ENCODE measurements around the gene PEX11G.

DNA sequence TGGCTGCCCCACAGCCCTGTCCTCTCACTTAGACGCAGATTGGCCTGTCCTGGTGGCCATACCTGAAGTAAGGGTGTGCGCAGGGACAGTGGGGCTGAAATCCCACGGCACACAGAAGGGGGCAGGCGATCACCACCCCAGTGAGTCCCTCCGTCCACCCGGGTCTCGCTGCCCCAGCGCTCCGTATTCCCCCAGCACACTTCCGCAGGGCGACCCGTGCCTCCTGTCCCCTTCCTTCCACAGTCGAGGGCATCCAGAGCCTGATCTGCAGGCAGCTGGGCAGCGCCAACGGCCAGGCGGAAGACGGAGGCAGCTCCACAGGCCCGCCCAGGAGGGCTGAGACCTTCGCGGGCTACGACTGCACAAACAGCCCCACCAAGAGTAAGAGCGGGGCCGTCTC is 25.3 kb downstream of the PEX11G start:
- TF ChIP-seq YY1 (IDR thresholded peaks at IDR 0.05; ENCODE audit: borderline replicate concordance in 1 of 3, control insufficient read depth in 1 of 3, extremely low read depth in 1 of 3, insufficient read depth in 3 of 3, insufficient read length in 1 of 3, insufficient replicate concordance in 2 of 3, low read depth in 1 of 3, low read length in 2 of 3) (no peak), NONO (IDR thresholded peaks at IDR 0.05; ENCODE audit: low read depth in 2 of 2, low read length in 1 of 2) (no peak), TGIF2 (CRISPR knock-in tag; IDR thresholded peaks at IDR 0.05) (no peak), SPI1 (IDR thresholded peaks at IDR 0.05; ENCODE audit: borderline replicate concordance, low read depth, low read length) (no peak), JUNB (CRISPR knock-in tag; conservative IDR thresholded peaks at IDR 0.05) (no peak), PHF8 (IDR thresholded peaks at IDR 0.05; ENCODE audit: borderline replicate concordance, low read length) (no peak)
- TF ChIP-seq, protein P1, sequence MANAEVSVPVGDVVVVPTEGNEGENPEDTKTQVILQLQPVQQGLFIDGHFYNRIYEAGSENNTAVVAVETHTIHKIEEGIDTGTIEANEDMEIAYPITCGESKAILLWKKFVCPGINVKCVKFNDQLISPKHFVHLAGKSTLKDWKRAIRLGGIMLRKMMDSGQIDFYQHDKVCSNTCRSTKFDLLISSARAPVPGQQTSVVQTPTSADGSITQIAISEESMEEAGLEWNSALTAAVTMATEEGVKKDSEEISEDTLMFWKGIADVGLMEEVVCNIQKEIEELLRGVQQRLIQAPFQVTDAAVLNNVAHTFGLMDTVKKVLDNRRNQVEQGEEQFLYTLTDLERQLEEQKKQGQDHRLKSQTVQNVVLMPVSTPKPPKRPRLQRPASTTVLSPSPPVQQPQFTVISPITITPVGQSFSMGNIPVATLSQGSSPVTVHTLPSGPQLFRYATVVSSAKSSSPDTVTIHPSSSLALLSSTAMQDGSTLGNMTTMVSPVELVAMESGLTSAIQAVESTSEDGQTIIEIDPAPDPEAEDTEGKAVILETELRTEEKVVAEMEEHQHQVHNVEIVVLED (CRISPR knock-in tag; IDR thresholded peaks at IDR 0.05) = no peak
- TF ChIP-seq, protein P2, sequence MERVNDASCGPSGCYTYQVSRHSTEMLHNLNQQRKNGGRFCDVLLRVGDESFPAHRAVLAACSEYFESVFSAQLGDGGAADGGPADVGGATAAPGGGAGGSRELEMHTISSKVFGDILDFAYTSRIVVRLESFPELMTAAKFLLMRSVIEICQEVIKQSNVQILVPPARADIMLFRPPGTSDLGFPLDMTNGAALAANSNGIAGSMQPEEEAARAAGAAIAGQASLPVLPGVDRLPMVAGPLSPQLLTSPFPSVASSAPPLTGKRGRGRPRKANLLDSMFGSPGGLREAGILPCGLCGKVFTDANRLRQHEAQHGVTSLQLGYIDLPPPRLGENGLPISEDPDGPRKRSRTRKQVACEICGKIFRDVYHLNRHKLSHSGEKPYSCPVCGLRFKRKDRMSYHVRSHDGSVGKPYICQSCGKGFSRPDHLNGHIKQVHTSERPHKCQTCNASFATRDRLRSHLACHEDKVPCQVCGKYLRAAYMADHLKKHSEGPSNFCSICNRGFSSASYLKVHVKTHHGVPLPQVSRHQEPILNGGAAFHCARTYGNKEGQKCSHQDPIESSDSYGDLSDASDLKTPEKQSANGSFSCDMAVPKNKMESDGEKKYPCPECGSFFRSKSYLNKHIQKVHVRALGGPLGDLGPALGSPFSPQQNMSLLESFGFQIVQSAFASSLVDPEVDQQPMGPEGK (CRISPR knock-in tag; IDR thresholded peaks at IDR 0.05; ENCODE audit: borderline replicate concordance) = no peak

All from K562 (cell line).